HEK293T (cell line): ENCODE data around the gene CTBS.

Experiments
- ARNT ChIP-seq: fragments of 450-650 bp; IDR thresholded peaks from 2 replicates; pipeline ENCODE4 v1.6.1; 2017; ENCODE audit warnings: mild to moderate bottlenecking
- ELF4 ChIP-seq: fragments of 450-650 bp; IDR thresholded peaks from 2 replicates; pipeline ENCODE4 v1.6.1; 2017; ENCODE audit warnings: antibody characterized with exemption
- FOXK2 ChIP-seq: fragments of 450-650 bp; IDR thresholded peaks from 2 replicates; pipeline ENCODE4 v1.6.1; 2016; ENCODE audit warnings: mild to moderate bottlenecking
- FOXM1 ChIP-seq: fragments of 450-650 bp; IDR thresholded peaks from 2 replicates; pipeline ENCODE4 v1.6.1; 2017; ENCODE audit warnings: mild to moderate bottlenecking, borderline replicate concordance
- SP1 ChIP-seq: fragments of 450-650 bp; IDR thresholded peaks from 2 replicates; pipeline ENCODE4 v1.6.1; 2017
- SUZ12 ChIP-seq: fragments of 450-650 bp; IDR thresholded peaks from 2 replicates; pipeline ENCODE4 v1.6.1; 2016; ENCODE audit warnings: mild to moderate bottlenecking
- TARDBP ChIP-seq: fragments of 450-650 bp; IDR thresholded peaks from 2 replicates; pipeline ENCODE4 v1.6.1; 2016

DNA sequence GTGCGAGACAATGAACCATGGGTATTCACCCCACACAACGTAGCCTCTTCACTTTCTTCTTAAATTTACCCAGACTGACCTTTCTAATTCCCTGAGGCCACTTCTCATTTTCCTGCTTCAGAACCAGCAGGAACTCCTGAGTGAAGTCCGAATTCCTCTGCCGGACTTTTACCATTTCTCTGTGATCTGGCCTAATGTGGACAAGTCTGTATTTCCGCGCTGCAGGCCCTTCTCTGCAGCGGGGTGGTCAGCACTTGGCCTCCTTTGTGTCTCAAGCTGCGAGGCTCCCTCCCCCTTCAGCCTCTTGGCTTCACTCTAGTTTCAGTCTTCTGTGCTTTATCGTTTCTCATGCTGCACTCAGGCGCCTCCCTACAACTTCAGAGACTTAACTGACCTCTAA is 9.4 kb upstream of the CTBS start:
- TF ChIP-seq TARDBP (no peak), ARNT (no peak), SUZ12 (no peak), FOXK2 (no peak), SP1 (no peak), FOXM1 (no peak), ELF4 (no peak)
